ENCODE results near the gene CTBP2.

CTBP2 gene

DNA sequence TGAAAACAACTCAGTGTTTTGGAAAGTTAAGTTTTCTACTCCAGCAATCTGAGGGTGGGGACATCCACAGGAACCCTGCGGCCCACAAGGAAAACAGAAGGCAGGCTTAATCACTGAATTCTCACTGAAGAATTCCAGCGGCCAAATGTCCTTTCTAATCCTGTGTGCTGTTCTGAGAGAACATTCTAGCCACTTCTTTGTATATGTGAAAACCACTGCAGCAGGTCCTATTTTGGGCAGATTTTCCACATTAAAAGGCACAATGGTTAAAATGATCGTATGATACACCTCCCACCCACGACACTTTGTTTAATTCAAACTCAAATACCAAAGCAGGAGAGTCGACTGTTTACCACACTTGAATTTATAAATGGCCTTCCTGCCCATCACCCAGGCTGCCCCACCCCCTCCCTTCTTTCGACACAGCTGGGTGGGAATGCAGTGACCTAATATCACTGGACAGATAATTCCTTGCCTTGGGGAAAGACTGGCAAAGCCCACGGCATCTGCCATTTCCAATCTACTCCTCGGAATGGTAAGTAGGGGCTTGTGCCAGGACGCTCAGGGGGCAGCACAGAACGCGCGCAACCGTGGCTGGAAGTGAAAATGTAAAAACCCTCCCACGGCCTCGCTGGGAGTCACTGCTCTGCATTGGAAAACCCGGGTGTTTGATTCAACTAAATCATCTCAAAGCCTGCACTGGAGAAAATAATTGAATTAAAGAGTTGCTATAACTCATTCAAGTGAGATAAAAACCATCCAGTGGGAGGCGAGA is 67.0 kb downstream of the CTBP2 start:
- TF ChIP-seq, protein P1, sequence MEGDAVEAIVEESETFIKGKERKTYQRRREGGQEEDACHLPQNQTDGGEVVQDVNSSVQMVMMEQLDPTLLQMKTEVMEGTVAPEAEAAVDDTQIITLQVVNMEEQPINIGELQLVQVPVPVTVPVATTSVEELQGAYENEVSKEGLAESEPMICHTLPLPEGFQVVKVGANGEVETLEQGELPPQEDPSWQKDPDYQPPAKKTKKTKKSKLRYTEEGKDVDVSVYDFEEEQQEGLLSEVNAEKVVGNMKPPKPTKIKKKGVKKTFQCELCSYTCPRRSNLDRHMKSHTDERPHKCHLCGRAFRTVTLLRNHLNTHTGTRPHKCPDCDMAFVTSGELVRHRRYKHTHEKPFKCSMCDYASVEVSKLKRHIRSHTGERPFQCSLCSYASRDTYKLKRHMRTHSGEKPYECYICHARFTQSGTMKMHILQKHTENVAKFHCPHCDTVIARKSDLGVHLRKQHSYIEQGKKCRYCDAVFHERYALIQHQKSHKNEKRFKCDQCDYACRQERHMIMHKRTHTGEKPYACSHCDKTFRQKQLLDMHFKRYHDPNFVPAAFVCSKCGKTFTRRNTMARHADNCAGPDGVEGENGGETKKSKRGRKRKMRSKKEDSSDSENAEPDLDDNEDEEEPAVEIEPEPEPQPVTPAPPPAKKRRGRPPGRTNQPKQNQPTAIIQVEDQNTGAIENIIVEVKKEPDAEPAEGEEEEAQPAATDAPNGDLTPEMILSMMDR (IDR thresholded peaks at IDR 0.05; ENCODE audit: borderline replicate concordance, insufficient read depth, low read depth, low read length): no peak

DNA sequence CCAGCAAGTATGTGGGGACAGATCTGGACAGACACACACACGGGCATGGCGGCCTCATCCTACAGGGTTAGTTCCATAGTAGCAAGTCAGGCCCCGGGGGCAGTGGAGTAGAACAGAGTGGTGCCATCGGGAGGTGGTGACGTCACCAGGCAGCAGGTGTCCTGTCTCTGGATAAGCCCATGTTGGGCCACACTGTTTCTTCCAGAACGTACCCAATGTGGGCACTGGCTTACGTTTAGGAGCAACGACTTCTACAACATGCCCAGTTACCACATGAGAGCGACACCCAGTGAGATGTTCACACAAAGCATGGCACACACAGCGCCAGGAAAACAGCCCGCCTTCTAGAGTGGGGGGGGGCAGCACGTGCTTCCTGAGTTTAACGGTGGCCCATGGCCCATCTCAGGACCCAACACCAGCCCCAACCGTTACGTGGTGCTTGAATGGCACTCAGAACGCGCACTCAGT is 67.8 kb downstream of the CTBP2 start:
- TF ChIP-seq, protein P1 (IDR thresholded peaks at IDR 0.05; ENCODE audit: borderline replicate concordance, insufficient read depth, low read depth, low read length): no peak
- no peak overlapping the region for H3K4me3 ChIP-seq (ENCODE audit: low read depth, low read length)

More for the DNA sequence above, 67.0 kb downstream of the CTBP2 start:
- H3K4me3 ChIP-seq (ENCODE audit: low read depth, low read length): no peak overlapping the region

DNA sequence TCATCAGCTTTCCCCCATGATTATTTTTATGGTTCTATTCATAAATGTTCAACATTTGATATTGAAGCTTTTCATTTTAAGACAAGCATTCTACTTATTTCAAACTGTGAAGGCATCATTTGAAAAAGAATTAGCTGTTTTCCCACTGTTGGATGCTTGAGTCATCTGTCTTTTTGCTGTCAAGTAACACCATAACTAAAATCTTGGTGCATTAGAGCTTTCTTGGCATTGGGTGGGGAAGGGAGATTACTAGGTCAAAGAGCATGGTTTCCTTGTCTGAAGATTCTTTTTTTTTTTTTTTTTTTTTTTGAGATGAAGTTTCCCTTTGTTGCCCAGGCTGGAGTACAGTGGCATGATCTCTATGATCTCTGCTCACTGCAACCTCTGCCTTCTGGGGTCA is 68.5 kb downstream of the CTBP2 start:
- H3K4me3 ChIP-seq (ENCODE audit: low read depth, low read length): no peak overlapping the region
- TF ChIP-seq, protein P1 (IDR thresholded peaks at IDR 0.05; ENCODE audit: borderline replicate concordance, insufficient read depth, low read depth, low read length): no peak

DNA sequence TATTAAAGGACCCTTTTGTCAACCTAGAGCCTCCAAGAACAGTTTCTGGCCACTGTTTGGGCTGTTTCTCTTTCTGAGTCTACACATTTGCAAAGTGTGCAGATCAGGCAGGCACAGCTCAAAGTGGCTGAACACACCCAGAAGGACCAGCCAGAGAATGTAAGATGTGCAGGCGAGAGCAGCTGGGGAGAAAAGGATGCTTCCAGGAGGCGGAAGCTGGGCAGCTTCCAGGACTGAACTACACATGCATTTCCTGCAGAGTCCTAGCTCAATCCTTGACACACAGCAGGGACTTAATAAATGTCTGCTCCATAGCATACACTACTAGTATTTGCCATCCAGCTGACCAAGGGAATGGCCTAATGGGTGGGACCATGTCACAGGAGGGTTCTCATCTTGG is 70.9 kb downstream of the CTBP2 start:
- TF ChIP-seq, protein P1 (IDR thresholded peaks at IDR 0.05; ENCODE audit: borderline replicate concordance, insufficient read depth, low read depth, low read length): no peak

DNA sequence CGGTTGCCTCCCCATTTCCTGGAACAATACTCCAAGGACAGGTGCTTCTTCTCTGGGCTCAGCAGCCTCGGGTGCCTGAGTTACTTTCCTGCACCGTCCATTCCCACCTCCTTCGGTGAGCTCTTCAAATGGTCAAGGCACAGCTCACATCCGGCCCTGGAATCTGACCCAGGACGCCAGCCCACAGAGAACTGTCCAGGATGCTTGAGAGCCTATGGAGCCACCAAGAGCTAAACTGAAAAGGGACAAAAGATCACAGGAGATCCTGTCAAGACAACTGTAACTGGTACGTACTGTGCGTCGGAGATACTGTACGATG is 72.5 kb downstream of the CTBP2 start:
- H3K4me3 ChIP-seq (ENCODE audit: low read depth, low read length): no peak overlapping the region
- TF ChIP-seq, protein P1 (IDR thresholded peaks at IDR 0.05; ENCODE audit: borderline replicate concordance, insufficient read depth, low read depth, low read length): no peak

More for the DNA sequence above, 70.9 kb downstream of the CTBP2 start:
- no peak overlapping the region for H3K4me3 ChIP-seq (ENCODE audit: low read depth, low read length)

DNA sequence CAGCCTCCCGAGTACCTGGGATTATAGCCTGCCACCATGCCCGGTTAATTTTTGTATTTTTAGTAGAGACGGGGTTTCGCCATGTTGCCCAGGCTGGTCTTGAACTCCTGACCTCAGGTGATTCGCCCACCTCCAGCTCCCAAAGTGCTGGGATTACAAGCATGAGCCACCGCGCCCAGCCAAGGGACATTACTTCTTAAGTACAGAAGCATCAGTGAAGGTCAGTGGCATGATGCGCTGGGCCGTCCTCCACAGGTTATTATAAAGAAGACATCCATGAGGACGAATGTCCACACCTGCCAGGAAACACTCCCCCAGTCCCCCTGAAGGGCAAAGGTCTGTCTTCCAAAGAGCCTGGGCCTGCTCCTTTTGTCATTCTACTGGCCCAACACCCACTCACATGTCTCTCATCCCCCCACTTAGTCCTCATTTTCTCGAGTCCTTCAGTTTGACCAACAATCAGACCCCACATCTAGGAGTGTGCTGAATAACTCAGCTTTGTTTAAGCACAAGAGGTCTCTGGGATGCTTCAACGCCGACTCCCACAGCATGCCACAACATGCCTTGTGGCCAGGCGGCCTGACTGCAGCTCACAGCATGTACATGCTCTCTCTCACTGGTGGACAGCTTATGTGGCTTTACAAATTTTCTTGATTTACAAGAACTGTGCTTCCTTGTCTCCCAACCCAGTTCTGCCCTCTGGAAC is 73.0 kb downstream of the CTBP2 start:
- H3K4me3 ChIP-seq (ENCODE audit: low read depth, low read length): no peak overlapping the region
- TF ChIP-seq, protein P1 (IDR thresholded peaks at IDR 0.05; ENCODE audit: borderline replicate concordance, insufficient read depth, low read depth, low read length): no peak

DNA sequence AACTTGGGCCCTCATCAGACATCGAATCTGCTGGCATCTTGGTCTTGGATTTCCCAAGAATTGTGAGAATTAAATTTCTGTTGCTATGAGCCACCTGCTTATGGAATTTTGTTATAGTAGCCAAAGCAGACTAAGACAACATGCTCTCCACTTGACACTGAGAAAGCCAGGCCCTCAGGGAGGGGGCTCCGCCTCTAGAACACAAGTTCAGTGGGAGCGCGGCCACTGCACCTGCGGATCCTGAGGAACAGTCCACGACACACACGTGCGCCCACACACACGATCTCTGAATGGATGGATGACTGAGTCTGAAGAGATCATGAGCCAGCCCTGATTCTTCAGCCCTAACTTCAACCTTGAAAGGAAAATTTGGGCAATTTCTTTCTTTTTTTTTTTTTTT is 73.7 kb downstream of the CTBP2 start:
- TF ChIP-seq, protein P1 (IDR thresholded peaks at IDR 0.05; ENCODE audit: borderline replicate concordance, insufficient read depth, low read depth, low read length): no peak
- no peak overlapping the region for H3K4me3 ChIP-seq (ENCODE audit: low read depth, low read length)

Data from GM12875 (cell line).